DOHH2 (cell line): ENCODE data around the gene RNF144A.

Source experiments
- H3F3A ChIP-seq: fragments of 200-600 bp; sonication (generic), shearing (Covaris generic); 2 replicates; pipeline ENCODE4 v1.6.0; 2016; ENCODE audit warnings: antibody characterized with exemption, mild to moderate bottlenecking; ENCODE audit not compliant: control insufficient read depth, insufficient read depth
- H3K27ac ChIP-seq: fragments of 200-600 bp; sonication (generic); 2 replicates; pipeline ENCODE4 v1.5.1; 2014; ENCODE audit warnings: low read depth, mild to moderate bottlenecking, low read length, moderate library complexity
- H3K27me3 ChIP-seq: fragments of 200-600 bp; sonication (generic); 2 replicates; pipeline ENCODE4 v1.6.1; 2014; ENCODE audit warnings: mild to moderate bottlenecking, low read length, mixed read lengths; ENCODE audit not compliant: control insufficient read depth
- H3K36me3 ChIP-seq: fragments of 200-600 bp; sonication (generic); 2 replicates; pipeline ENCODE4 v1.6.1; 2014; ENCODE audit warnings: mild to moderate bottlenecking, low read length, moderate library complexity, mixed read lengths; ENCODE audit not compliant: control insufficient read depth
- H3K4me1 ChIP-seq: fragments of 200-600 bp; sonication (generic); 2 replicates; pipeline ENCODE4 v1.6.1; 2014; ENCODE audit warnings: mild to moderate bottlenecking, low read length, mixed read lengths; ENCODE audit not compliant: control insufficient read depth
- H3K4me2 ChIP-seq: fragments of 200-600 bp; sonication (generic); 2 replicates; pipeline ENCODE4 v1.6.0; 2014; ENCODE audit warnings: mild to moderate bottlenecking, low read length, moderate library complexity
- H3K4me3 ChIP-seq: fragments of 200-600 bp; sonication (generic); 2 replicates; pipeline ENCODE4 v1.5.1; 2014; ENCODE audit warnings: mild to moderate bottlenecking, low read length, mixed read lengths
- H3K79me2 ChIP-seq: fragments of 200-600 bp; sonication (generic); 2 replicates; pipeline ENCODE4 v1.6.1; 2014; ENCODE audit warnings: mild to moderate bottlenecking, low read length, mixed read lengths; ENCODE audit not compliant: control insufficient read depth
- H3K9me2 ChIP-seq: fragments of 200-600 bp; sonication (generic); replicated peaks from 2 replicates; pipeline ENCODE4 v1.6.1; 2014; ENCODE audit warnings: mild to moderate bottlenecking, low read length, mixed read lengths; ENCODE audit not compliant: control insufficient read depth
- H3K9me3 ChIP-seq: fragments of 200-600 bp; sonication (generic); 2 replicates; pipeline ENCODE4 v1.6.1; 2014; ENCODE audit warnings: antibody characterized with exemption, low read length, mixed read lengths; ENCODE audit not compliant: control insufficient read depth, insufficient read depth
- H4K20me1 ChIP-seq: fragments of 200-600 bp; sonication (generic); 2 replicates; pipeline ENCODE4 v1.6.0; 2014; ENCODE audit warnings: low read depth, mild to moderate bottlenecking, antibody characterized with exemption, low read length, moderate library complexity; ENCODE audit not compliant: control insufficient read depth, insufficient read depth
- CTCF ChIP-seq: fragments of 200-600 bp; sonication (generic); IDR thresholded peaks from one replicate; pipeline ENCODE4 v1.5.1; 2014; ENCODE audit warnings: antibody characterized with exemption, mild to moderate bottlenecking, low read depth, low read length; ENCODE audit not compliant: poor library complexity, severe bottlenecking
- EZH2phosphoT487 ChIP-seq: fragments of 200-600 bp; sonication (generic); IDR thresholded peaks from 2 replicates; pipeline ENCODE4 v1.6.1; 2017; ENCODE audit warnings: borderline replicate concordance, mild to moderate bottlenecking, antibody characterized with exemption, low read length, moderate library complexity, mixed read lengths

Gene RNF144A

GRCh38 chr2:6968319-6969100, 51.3 kb downstream of the RNF144A start:
- Histone ChIP-seq H3K36me3 (no peaks in the 10 kb centered on the region), H3K79me2 (no peaks in the 10 kb centered on the region), H3F3A (no peaks in the 10 kb centered on the region), H3K9me2 (no peaks in the 10 kb centered on the region), H4K20me1 (no peaks in the 10 kb centered on the region), H3K4me2 (no peak overlapping the region), H3K9me3 (no peaks in the 10 kb centered on the region), H3K27me3 (no peaks in the 10 kb centered on the region), H3K4me3 (no peak overlapping the region), H3K4me1 (no peaks in the 10 kb centered on the region), H3K27ac (no peak overlapping the region)
- no peak for TF ChIP-seq EZH2phosphoT487
- no peak for TF ChIP-seq CTCF

GRCh38 chr2:6970551-6970950, 53.3 kb downstream of the RNF144A start:
- Histone ChIP-seq H3K9me3 (no peaks in the 10 kb centered on the region), H3K27me3 (no peaks in the 10 kb centered on the region), H3K27ac (no peak overlapping the region), H4K20me1 (no peaks in the 10 kb centered on the region), H3F3A (no peaks in the 10 kb centered on the region), H3K4me1 (no peaks in the 10 kb centered on the region), H3K79me2 (no peaks in the 10 kb centered on the region), H3K4me2 (no peak overlapping the region), H3K9me2 (no peaks in the 10 kb centered on the region), H3K4me3 (no peak overlapping the region), H3K36me3 (no peaks in the 10 kb centered on the region)
- TF ChIP-seq CTCF = no peak
- no peak for TF ChIP-seq EZH2phosphoT487

GRCh38 chr2:6970976-6971480, 53.8 kb downstream of the RNF144A start:
- Histone ChIP-seq H3K9me2 (no peaks in the 10 kb centered on the region), H3K27me3 (no peaks in the 10 kb centered on the region), H4K20me1 (no peaks in the 10 kb centered on the region), H3K4me3 (no peak overlapping the region), H3K4me1 (no peaks in the 10 kb centered on the region), H3K4me2 (no peak overlapping the region), H3K36me3 (no peaks in the 10 kb centered on the region), H3K79me2 (no peaks in the 10 kb centered on the region), H3F3A (no peaks in the 10 kb centered on the region), H3K27ac (no peak overlapping the region), H3K9me3 (no peaks in the 10 kb centered on the region)
- TF ChIP-seq EZH2phosphoT487 (no peak), CTCF (no peak)
